ENCODE results near the gene FNDC3B. TPM values are rescaled to one million over a fixed set of nuclear protein-coding genes. Genes with fewer than 3 reads are reported as not detected.
A peak's percentile ranks its signal among the peaks of the same experiment; 100 is the strongest.

Gene FNDC3B
- total RNA-seq, 2 donors from 2014 or later: 80.6 to 107 TPM

DNA sequence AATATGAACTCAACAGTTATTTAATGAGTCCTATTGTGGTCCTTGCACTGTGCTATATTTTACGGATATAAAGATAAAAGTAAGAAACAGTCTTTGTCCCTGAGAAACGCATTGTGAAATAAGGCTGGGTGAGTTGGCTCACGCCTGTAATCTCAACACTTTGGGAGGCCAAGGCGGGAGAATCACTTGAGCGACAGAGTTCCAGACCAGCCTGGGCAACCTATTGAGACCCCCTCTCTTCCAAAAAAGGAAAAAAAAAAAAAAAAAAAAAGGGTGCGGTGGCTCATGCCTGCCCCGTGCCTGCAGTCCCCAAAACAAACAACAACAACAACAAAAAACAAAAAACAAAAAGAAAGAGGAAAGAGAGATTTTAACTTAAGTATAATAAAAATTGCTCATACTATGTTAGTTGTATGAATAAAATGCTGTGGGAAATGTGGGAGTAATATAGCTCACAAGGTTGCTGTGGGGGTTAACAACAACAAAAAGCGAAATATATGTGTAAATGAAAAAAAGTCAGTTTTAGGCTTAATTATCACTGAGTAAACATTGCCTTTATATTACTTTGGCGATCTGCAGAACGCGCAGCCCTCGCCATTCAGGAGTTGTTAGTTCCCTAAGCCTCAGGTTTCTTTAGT is 461 bp upstream of the FNDC3B start:
- H3K4me3 Mint-ChIP-seq: peak overlapping the region; percentile 84
- H3K4me3 ChIP-seq (ENCODE audit: low read length): peak overlapping the region; percentile 97
- H3K27me3 ChIP-seq (ENCODE audit: control insufficient read depth, insufficient read depth, low read length, poor library complexity, severe bottlenecking): no peaks in the 10 kb centered on the region
- TF ChIP-seq CTCF (conservative IDR thresholded peaks at IDR 0.05): no peak
- 24 to 29% methylated on average over 9 to 10 of the region's 12 CpGs for WGBS, 2 experiments (ENCODE audit: insufficient coverage in 1 of 2, insufficient read length in 1 of 2)
- peaks cover 9% of the 10 kb centered on the region for H3K36me3 Mint-ChIP-seq (ENCODE audit: low read depth)
- H3K36me3 ChIP-seq (ENCODE audit: control insufficient read depth, insufficient read depth, low read length): peaks cover 9% of the 10 kb centered on the region
- H3K27ac Mint-ChIP-seq: peak overlapping the region; percentile 95
- no peak overlapping the region for H3K9ac ChIP-seq (ENCODE audit: extremely low read depth, low read length, poor library complexity, severe bottlenecking)
- DNase-seq: peak; percentile 69
- no peaks in the 10 kb centered on the region for H3K9me3 ChIP-seq (ENCODE audit: control insufficient read depth, low read length)
- peaks cover 1% of the 10 kb centered on the region for H3K9me3 Mint-ChIP-seq
- no peaks in the 10 kb centered on the region for H3K27me3 Mint-ChIP-seq (ENCODE audit: insufficient read depth)
- peaks cover 42% of the 10 kb centered on the region for H3K4me1 Mint-ChIP-seq
- H3K27ac ChIP-seq (ENCODE audit: low read depth, low read length): no peak overlapping the region
- H3K4me1 ChIP-seq (ENCODE audit: control insufficient read depth, insufficient read depth, low read length): peaks cover 4% of the 10 kb centered on the region

DNA sequence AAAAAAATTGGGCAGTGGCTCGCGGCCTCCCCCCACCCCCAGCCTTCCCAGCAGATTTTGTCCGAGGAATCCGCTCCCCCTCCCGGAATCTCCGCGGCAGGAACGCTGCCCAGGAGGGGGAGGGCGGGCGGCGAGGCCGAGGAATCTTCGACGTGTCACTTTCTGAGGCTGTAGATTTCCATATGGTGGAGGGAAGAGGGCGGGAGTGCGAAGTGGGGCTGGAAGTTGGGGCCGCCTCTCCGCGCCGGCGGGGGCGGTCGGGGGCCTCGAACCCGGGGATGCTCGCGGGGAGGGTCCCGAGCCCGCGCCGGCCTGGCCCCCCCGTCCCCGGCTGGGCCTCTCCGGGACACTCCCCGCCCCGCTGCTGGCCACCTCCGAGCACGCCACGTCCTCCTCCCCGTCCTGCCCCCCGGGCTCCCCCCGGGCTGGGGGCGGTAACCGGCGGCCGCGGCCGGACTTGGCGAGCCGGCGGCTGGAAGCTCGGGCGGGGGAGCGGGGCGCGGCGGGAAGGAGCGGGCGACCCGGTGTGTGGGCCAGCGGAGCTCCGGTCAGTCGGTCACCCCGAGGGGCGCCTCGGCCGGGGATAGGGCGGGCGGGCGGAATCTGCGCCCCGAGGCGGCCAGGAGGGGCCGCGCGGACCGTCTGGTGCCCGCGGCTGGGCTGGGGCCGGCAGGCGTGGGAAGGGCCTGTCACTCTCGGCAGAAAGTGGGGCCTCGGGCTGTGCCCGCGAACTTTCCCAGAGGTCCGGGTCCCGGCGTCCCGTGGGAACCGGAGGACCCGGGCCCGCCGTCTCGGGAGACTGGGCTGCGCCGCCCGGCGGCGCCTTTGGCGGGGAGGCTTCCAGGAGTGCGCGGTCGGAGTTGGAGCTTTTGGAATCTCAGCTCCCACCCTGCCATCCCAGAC is 951 bp downstream of the FNDC3B start:
- H3K4me3 ChIP-seq (ENCODE audit: low read length): peak overlapping the region; percentile 97
- no peaks in the 10 kb centered on the region for H3K27me3 Mint-ChIP-seq (ENCODE audit: insufficient read depth)
- H3K9ac ChIP-seq (ENCODE audit: extremely low read depth, low read length, poor library complexity, severe bottlenecking): peak overlapping the region; percentile 98
- WGBS, 2 experiments (ENCODE audit: insufficient coverage in 1 of 2, insufficient read length in 1 of 2): 0% methylated on average over 9 to 102 of the region's 103 CpGs
- peaks cover 17% of the 10 kb centered on the region for H3K36me3 ChIP-seq (ENCODE audit: control insufficient read depth, insufficient read depth, low read length)
- H3K9me3 ChIP-seq (ENCODE audit: control insufficient read depth, low read length): no peaks in the 10 kb centered on the region
- peak overlapping the region; percentile 91 for H3K27ac ChIP-seq (ENCODE audit: low read depth, low read length)
- no peaks in the 10 kb centered on the region for H3K27me3 ChIP-seq (ENCODE audit: control insufficient read depth, insufficient read depth, low read length, poor library complexity, severe bottlenecking)
- peak; percentile 57 for TF ChIP-seq CTCF (conservative IDR thresholded peaks at IDR 0.05)
- H3K4me1 ChIP-seq (ENCODE audit: control insufficient read depth, insufficient read depth, low read length): peaks cover 12% of the 10 kb centered on the region
- H3K27ac Mint-ChIP-seq: peak overlapping the region; percentile 86
- peaks cover 48% of the 10 kb centered on the region for H3K4me1 Mint-ChIP-seq
- DNase-seq: peak; percentile 92
- H3K4me3 Mint-ChIP-seq: peak overlapping the region; percentile 84
- peaks cover 9% of the 10 kb centered on the region for H3K36me3 Mint-ChIP-seq (ENCODE audit: low read depth)
- H3K9me3 Mint-ChIP-seq: no peaks in the 10 kb centered on the region

DNA sequence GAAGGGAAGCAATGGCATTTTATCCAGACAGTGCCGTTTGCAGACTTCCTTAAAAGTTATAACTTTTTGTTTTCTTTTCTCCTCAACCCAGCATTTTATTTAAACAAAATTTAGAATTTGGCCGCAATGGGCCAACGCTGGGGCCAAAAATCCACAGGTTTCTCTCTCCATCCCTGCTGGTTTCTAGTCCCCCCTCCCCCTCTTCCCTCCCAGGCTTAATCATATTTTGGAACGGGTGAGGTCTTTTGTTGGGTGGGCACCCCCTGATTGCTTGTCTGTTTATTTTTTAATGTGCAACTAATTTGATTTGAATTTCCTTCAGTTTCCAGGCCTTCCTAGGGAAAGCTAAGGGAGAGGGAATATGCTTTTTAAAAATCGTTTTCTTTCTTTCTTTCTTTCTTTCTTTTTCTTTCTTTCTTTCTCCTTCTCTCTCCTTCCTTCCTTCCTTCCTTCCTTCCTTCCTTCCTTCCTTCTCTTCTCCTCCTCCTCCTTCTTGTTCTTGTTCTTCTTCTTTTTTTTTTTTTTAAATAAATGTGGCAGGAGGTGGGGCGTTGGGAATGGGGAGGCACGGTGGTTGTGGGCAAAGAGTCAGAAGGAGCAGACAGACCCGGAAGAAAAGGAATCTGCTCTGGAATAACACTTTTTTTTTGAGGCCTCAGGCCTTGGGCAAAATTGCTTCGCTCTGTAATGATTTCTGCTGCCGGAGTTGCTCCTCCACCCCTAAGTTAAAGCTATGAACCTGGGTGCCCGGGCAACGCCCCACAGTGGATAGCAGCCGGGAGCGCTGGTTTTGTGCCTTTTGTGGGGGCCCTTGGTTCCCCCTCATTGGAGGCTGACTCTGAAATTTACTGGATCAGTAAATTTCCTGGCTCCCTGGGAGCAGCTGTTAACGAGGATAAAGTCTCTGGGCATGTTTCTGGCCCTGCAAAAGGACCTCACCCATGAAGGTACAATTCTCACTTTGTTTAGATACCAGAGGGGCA is 1.9 kb downstream of the FNDC3B start:
- no peaks in the 10 kb centered on the region for H3K27me3 ChIP-seq (ENCODE audit: control insufficient read depth, insufficient read depth, low read length, poor library complexity, severe bottlenecking)
- peak; percentile 67 for DNase-seq
- H3K9me3 ChIP-seq (ENCODE audit: control insufficient read depth, low read length): no peaks in the 10 kb centered on the region
- peak overlapping the region; percentile 91 for H3K27ac ChIP-seq (ENCODE audit: low read depth, low read length)
- Mint-ChIP-seq H3K4me1 (peaks cover 53% of the 10 kb centered on the region), H3K36me3 (ENCODE audit: low read depth) (peaks cover 9% of the 10 kb centered on the region), H3K4me3 (peak overlapping the region; percentile 84), H3K27ac (peak overlapping the region; percentile 85), H3K27me3 (ENCODE audit: insufficient read depth) (no peaks in the 10 kb centered on the region), H3K9me3 (no peaks in the 10 kb centered on the region)
- no peak for TF ChIP-seq CTCF (conservative IDR thresholded peaks at IDR 0.05)
- peak overlapping the region; percentile 98 for H3K9ac ChIP-seq (ENCODE audit: extremely low read depth, low read length, poor library complexity, severe bottlenecking)
- 5 to 7% methylated on average over 9 to 15 of the region's 15 CpGs for WGBS, 2 experiments (ENCODE audit: insufficient coverage in 1 of 2, insufficient read length in 1 of 2)
- peaks cover 17% of the 10 kb centered on the region for H3K36me3 ChIP-seq (ENCODE audit: control insufficient read depth, insufficient read depth, low read length)
- H3K4me1 ChIP-seq (ENCODE audit: control insufficient read depth, insufficient read depth, low read length): peaks cover 14% of the 10 kb centered on the region
- H3K4me3 ChIP-seq (ENCODE audit: low read length): peak overlapping the region; percentile 97

Measured in endodermal cell (in vitro differentiated cells).